ENCODE results near the gene MROH8. TPM values are rescaled to one million over a fixed set of nuclear protein-coding genes. Genes with fewer than 3 reads are reported as not detected.

The MROH8 gene
- total RNA-seq, 1 experiment from 2014 or later = 0.50 TPM

DNA sequence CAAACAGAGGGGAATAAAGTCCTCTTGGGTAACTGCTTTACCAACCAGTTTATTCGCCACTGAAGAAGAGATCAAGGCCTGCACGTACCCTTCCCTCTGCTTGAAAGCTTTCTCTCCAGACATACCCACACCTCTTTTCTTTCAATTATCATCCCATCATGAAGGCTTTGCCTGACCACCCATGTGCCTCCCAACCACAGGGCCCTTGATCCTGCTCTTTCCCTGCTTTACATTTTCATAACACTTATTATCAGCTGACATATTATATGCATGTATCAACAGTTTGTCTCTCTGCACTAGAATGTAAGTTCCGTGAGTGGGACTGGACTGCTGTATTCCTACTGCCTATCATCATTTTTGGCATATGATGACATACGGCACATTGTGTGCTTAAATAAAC lies 21.1 kb downstream of the MROH8 start (continued):
- TF ChIP-seq, protein P1, sequence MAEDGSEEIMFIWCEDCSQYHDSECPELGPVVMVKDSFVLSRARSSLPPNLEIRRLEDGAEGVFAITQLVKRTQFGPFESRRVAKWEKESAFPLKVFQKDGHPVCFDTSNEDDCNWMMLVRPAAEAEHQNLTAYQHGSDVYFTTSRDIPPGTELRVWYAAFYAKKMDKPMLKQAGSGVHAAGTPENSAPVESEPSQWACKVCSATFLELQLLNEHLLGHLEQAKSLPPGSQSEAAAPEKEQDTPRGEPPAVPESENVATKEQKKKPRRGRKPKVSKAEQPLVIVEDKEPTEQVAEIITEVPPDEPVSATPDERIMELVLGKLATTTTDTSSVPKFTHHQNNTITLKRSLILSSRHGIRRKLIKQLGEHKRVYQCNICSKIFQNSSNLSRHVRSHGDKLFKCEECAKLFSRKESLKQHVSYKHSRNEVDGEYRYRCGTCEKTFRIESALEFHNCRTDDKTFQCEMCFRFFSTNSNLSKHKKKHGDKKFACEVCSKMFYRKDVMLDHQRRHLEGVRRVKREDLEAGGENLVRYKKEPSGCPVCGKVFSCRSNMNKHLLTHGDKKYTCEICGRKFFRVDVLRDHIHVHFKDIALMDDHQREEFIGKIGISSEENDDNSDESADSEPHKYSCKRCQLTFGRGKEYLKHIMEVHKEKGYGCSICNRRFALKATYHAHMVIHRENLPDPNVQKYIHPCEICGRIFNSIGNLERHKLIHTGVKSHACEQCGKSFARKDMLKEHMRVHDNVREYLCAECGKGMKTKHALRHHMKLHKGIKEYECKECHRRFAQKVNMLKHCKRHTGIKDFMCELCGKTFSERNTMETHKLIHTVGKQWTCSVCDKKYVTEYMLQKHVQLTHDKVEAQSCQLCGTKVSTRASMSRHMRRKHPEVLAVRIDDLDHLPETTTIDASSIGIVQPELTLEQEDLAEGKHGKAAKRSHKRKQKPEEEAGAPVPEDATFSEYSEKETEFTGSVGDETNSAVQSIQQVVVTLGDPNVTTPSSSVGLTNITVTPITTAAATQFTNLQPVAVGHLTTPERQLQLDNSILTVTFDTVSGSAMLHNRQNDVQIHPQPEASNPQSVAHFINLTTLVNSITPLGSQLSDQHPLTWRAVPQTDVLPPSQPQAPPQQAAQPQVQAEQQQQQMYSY (CRISPR knock-in tag; IDR thresholded peaks at IDR 0.05) = no peak
- TF ChIP-seq NFYB (CRISPR knock-in tag; conservative IDR thresholded peaks at IDR 0.05; ENCODE audit: low read depth) (no peak), ERG (CRISPR knock-in tag; IDR thresholded peaks at IDR 0.05) (no peak), TEAD1 (CRISPR knock-in tag; IDR thresholded peaks at IDR 0.05) (no peak), TCF7 (CRISPR knock-in tag; IDR thresholded peaks at IDR 0.05; ENCODE audit: low read depth) (no peak), GTF2I (CRISPR knock-in tag; conservative IDR thresholded peaks at IDR 0.05) (no peak), ESRRA (CRISPR knock-in tag; IDR thresholded peaks at IDR 0.05; ENCODE audit: borderline replicate concordance) (no peak)
- TF ChIP-seq, protein P2, sequence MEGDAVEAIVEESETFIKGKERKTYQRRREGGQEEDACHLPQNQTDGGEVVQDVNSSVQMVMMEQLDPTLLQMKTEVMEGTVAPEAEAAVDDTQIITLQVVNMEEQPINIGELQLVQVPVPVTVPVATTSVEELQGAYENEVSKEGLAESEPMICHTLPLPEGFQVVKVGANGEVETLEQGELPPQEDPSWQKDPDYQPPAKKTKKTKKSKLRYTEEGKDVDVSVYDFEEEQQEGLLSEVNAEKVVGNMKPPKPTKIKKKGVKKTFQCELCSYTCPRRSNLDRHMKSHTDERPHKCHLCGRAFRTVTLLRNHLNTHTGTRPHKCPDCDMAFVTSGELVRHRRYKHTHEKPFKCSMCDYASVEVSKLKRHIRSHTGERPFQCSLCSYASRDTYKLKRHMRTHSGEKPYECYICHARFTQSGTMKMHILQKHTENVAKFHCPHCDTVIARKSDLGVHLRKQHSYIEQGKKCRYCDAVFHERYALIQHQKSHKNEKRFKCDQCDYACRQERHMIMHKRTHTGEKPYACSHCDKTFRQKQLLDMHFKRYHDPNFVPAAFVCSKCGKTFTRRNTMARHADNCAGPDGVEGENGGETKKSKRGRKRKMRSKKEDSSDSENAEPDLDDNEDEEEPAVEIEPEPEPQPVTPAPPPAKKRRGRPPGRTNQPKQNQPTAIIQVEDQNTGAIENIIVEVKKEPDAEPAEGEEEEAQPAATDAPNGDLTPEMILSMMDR (IDR thresholded peaks at IDR 0.05) = no peak
- TF ChIP-seq, protein P3, sequence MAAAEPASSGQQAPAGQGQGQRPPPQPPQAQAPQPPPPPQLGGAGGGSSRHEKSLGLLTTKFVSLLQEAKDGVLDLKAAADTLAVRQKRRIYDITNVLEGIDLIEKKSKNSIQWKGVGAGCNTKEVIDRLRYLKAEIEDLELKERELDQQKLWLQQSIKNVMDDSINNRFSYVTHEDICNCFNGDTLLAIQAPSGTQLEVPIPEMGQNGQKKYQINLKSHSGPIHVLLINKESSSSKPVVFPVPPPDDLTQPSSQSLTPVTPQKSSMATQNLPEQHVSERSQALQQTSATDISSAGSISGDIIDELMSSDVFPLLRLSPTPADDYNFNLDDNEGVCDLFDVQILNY (CRISPR knock-in tag; IDR thresholded peaks at IDR 0.05) = no peak

DNA sequence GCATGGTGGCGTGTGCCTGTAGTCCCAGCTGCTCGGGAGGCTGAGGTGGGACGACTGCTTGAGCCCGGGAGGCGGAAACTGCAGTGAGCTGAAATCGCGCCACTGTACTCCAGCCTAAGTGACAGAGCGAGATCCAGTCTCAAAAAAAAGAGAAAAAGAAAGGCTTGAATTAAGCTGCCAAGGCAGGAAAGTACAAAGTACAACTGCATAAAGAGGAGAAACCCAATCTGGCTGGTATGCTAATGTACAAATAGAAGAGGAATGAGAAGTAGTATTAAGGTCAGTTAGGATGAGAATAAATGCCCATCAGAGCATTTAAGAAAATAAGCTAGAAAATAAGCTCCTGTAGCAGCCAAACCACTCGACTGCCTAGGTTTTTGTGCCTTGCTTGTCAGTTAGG lies 23.4 kb downstream of the MROH8 start:
- ChIA-PET POLR2A (no interaction called here), CTCF (interaction anchor here (0.9 kb wide), 1 partner anchor 36 kb away, joined by 3 read pairs; no protein-coding TSS in a partner anchor)
- H3K27ac Mint-ChIP-seq = no peak overlapping the region
- no peaks in the 10 kb centered on the region for H3K36me3 Mint-ChIP-seq
- H3K27me3 Mint-ChIP-seq (ENCODE audit: low read depth) = no peaks in the 10 kb centered on the region
- H3K4me3 Mint-ChIP-seq = no peak overlapping the region
- no peak for ATAC-seq
- peaks cover 12% of the 10 kb centered on the region; the same call in 1 of the 2 replicates for H3K9me3 Mint-ChIP-seq
- no peak for DNase-seq (ENCODE audit: low spot score)
- H3K4me1 Mint-ChIP-seq = no peaks in the 10 kb centered on the region
- TF ChIP-seq CBFB (CRISPR knock-in tag; IDR thresholded peaks at IDR 0.05; ENCODE audit: low read depth) (no peak), GRHL2 (CRISPR knock-in tag; IDR thresholded peaks at IDR 0.05; ENCODE audit: insufficient replicate concordance, severe bottlenecking) (no peak), MXD4 (CRISPR knock-in tag; IDR thresholded peaks at IDR 0.05; ENCODE audit: borderline replicate concordance) (no peak), JUN (CRISPR knock-in tag; IDR thresholded peaks at IDR 0.05) (no peak), AFF4 (CRISPR knock-in tag; IDR thresholded peaks at IDR 0.05; ENCODE audit: borderline replicate concordance) (no peak), FOXK1 (CRISPR knock-in tag; IDR thresholded peaks at IDR 0.05) (no peak)
- TF ChIP-seq, protein P2 (IDR thresholded peaks at IDR 0.05) = no peak
- TF ChIP-seq, protein P4, sequence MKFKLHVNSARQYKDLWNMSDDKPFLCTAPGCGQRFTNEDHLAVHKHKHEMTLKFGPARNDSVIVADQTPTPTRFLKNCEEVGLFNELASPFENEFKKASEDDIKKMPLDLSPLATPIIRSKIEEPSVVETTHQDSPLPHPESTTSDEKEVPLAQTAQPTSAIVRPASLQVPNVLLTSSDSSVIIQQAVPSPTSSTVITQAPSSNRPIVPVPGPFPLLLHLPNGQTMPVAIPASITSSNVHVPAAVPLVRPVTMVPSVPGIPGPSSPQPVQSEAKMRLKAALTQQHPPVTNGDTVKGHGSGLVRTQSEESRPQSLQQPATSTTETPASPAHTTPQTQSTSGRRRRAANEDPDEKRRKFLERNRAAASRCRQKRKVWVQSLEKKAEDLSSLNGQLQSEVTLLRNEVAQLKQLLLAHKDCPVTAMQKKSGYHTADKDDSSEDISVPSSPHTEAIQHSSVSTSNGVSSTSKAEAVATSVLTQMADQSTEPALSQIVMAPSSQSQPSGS (CRISPR knock-in tag; IDR thresholded peaks at IDR 0.05; ENCODE audit: borderline replicate concordance, low read depth) = no peak
- TF ChIP-seq, protein P5, sequence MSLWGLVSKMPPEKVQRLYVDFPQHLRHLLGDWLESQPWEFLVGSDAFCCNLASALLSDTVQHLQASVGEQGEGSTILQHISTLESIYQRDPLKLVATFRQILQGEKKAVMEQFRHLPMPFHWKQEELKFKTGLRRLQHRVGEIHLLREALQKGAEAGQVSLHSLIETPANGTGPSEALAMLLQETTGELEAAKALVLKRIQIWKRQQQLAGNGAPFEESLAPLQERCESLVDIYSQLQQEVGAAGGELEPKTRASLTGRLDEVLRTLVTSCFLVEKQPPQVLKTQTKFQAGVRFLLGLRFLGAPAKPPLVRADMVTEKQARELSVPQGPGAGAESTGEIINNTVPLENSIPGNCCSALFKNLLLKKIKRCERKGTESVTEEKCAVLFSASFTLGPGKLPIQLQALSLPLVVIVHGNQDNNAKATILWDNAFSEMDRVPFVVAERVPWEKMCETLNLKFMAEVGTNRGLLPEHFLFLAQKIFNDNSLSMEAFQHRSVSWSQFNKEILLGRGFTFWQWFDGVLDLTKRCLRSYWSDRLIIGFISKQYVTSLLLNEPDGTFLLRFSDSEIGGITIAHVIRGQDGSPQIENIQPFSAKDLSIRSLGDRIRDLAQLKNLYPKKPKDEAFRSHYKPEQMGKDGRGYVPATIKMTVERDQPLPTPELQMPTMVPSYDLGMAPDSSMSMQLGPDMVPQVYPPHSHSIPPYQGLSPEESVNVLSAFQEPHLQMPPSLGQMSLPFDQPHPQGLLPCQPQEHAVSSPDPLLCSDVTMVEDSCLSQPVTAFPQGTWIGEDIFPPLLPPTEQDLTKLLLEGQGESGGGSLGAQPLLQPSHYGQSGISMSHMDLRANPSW (CRISPR knock-in tag; conservative IDR thresholded peaks at IDR 0.05; ENCODE audit: low read depth) = no peak
